Stimulated activated CD8-positive, alpha-beta memory T cell treated with anti-CD3 and anti-CD28 coated beads, Interleukin-7, amount 100 ng/mL, for 48 hours (primary cell): ENCODE data around the gene TCP11.

Experiments
- DNase-seq, 2 donors: peaks; one replicate each; pipeline ENCODE4 v3.0.0-alpha.2; 2020; ENCODE audit warnings: low read depth in 1 of 2; ENCODE audit errors: extremely low read depth in 1 of 2

TCP11 gene

DNA sequence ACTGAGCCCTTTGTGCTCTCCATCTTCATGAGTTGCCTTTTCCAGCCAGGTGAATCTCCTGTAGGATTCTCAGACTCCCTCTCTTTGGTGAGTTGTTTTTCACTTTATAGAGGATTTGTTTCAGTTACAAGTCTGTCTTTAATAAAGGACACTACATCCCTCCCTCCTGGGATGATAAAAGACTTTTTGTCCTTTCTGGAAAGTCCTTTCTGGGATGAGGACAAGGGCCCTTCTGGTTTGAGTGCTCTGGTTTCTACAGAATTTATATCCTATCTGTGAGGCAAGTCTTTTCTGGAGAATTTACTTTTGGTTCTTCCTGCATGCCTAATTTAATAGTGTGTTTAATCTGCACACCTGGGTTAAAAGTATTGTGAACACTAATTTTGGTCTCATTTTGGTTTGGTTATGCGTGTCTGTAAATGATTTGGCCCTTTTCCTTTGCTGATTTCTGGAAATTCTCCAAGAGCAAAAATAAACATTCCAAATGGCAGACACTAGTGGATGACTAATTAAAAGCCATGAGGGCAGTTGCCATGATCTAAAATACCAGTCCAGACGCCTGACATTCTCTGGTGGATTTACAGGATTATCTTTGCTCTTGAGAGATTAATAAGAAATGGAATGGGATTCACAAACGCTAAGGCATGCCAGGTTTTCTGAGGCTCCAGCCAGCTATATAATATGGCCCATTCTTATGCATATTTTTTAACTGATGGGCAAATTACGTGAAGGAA is 44.8 kb downstream of the TCP11 start:
- DNase-seq: no peak

DNA sequence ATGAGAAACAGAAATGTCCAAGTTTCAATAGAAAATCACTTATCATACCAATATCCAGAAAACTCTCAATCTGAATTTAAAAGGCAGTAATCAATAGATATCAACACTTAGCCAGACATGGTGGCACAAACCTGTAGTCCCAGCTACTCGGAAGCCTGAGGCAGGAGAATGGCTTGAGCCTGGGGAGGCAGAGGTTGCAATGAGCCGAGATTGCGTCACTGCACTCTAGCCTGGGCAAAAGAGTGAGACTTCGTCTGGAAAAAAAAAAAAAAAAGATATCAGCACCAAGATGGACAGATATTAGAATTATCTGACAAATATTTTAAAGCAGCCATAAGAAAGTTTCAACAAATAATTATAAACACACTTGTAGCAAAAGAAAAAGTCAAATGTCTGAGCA is 47.0 kb downstream of the TCP11 start:
- no peak for DNase-seq

DNA sequence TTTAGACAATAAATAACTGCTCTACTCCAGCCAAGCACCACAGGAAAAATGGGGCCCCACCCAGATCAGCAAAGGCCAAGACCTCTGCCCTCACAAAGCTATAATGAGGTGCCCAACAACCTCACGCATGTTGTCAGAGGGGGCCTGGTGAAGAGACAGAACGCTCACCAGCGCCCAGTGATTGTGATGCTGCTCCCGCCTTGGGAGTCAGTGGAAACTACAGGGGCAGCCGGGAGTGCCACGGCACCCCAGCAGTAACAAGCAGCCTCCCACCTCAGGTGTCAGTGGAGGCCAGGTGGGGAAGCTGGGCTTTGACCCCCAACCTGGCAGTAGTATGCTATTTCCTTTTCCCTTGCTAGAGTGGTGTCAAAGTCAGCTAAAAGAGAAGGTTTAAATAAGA is 47.4 kb downstream of the TCP11 start:
- DNase-seq: no peak

DNA sequence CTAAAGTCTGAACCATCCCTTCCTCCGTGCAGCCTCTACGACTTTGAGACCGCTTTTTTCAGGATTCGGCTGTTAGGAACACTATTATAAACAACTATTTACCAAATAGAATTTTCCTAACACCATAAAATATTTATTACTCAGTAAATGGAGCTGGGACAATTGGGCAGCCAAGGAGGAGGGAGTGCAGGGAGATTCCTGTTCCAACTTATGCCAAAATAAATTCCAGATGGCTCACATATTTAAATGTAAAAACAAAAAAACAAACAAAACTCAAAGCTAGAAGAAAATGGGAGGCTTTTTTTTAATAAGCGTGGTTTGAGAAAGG is 48.1 kb downstream of the TCP11 start:
- no peak for DNase-seq

DNA sequence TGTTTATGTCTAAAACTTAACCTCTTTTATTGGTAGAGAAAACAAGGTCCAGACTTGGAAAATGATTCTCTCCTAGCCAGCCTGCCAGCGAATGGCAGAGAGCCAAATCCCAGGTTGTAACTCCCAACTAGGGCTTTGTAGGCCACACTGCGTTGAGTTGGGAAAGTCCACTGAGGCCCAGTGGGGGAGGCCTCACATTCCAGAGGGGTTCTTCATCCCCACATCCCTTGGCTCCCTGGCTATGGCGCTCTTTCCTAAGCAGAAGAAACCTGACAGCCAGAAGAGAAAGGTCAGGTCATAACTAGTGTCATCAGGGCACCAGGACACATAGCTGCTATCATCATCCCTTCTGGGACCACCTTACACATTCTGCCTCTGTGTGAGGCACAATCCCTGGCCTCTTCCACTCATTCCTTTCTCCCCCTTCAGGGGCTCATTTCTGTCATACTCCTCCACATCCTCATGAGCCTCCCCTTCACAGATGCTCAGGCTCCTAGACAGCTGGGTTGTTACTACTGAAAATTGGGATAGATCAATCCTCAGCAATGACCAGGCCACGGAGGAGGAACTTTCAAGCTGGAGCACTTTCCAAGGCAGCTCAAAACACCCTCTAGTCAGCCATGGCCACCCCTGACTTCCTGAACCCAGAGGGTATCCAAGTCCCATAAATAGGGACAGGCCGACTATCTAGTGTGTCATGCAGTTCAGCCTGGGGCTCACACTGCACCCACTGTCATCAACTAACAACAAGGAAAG is 48.6 kb downstream of the TCP11 start:
- DNase-seq: no peak

DNA sequence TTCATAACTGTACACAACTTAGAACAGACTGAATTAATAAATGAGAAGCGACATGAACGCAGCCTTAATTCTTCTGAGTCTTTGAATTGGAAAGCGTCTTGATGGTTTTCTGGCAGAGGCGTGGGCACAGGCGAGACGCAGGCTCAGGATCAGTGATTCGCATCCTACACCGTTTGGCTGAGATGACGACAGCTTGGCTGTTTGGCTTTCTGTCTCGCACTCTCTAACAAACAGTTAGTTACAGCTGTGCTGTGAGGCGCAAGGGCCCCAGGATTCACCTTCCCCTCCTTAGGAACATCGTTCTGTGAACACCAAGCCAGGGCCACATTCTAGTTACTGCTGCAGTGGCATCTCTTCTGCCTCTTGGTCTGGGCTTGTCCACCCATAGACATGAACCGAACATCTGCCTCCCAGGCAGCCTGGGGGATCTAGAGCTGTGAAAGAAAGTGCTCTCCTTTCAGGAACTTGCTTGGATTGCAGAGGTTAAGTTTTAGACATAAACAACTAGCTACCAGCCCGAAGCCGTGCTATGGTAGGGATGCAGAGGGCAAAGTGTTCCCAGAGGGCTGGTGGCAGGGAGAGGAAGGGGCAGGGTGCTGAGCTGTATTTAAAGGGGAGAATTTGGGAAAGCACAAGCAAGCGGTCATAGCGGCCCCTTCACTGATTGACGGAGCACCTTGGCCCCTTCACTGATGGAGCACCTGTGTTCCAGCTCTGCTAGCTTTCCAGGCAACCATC is 49.6 kb downstream of the TCP11 start:
- no peak for DNase-seq

DNA sequence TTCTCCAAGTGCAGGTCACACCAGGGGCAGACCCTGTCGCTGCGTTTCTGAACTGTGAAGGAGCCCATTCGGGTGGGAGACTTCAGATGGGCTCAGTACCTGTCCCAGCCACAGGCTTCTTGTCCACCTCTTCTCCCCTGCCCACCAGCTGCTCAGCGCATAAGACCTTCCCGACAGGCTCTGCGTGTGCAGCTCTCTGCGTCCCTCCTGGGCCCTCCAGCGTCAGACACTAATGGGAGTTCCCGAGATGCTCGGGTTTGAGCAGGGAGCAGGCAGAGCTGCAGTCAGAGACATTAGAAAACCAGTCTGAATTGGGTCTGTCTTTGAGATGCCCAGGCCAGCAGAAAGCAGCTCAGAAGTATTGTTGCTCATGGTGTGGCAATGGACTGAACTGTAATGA is 50.4 kb downstream of the TCP11 start:
- no peak for DNase-seq

DNA sequence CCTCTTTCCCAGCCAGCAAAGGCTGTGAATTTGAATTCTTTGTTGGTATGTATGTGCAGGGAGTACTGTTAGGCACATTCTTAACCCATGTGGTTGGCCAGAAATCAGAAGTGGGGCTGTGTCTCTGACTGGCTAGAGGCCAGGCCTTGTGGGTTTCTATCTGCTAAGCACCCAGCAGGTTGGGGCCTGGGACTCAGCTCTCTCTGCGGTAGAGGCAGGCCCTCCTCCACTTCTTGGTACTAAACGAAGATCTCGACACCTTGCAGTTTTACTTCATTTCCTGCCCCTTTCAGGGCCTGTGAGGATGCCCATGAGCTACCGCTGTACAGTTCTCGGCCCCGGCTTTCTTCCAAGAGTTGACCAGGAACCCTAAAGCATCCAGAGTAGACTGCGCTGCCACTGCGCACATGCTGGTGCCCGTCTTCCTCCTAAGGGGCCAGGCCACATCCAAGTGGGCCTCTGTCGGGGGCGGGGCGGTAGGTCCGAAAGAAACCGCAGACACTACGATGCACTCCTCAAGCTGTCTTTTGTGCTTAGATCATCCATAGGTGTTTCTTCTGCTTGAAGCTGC is 51.1 kb downstream of the TCP11 start:
- no peak for DNase-seq

DNA sequence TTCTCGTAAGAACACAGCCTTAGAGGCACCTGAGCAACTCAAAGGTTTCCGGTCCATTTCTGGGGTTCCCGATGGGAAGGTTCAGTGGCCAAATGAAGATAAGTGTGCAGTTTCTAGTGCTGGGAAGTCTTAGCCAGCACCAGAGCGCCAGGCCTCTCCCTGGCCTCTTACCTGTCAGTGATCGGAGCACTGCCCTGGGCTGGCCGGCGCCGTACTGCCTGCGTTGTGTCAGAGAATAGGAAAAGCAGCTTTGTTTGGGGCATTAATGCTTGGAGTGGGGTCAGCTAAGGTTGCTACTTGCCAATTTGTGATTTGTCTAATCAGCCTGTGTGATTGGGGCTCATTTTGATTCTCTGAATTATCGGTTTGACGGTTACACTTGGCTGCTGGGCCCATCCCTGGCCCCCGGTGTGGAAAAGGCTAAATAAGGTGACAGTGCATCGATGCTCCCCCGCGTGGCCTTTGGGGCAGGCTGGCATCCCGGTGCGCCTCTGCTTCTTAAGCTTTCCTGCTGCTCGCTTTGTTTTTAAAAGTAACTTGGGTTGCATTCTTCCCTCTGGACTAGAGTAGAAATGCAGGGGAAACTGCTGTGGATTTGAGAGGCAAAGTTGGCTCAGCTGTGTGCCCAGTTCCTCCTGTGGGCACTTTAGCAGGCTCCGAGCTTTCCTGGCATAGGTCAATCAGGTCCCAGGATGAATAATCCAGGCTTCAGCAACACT is 51.8 kb downstream of the TCP11 start:
- no peak for DNase-seq

DNA sequence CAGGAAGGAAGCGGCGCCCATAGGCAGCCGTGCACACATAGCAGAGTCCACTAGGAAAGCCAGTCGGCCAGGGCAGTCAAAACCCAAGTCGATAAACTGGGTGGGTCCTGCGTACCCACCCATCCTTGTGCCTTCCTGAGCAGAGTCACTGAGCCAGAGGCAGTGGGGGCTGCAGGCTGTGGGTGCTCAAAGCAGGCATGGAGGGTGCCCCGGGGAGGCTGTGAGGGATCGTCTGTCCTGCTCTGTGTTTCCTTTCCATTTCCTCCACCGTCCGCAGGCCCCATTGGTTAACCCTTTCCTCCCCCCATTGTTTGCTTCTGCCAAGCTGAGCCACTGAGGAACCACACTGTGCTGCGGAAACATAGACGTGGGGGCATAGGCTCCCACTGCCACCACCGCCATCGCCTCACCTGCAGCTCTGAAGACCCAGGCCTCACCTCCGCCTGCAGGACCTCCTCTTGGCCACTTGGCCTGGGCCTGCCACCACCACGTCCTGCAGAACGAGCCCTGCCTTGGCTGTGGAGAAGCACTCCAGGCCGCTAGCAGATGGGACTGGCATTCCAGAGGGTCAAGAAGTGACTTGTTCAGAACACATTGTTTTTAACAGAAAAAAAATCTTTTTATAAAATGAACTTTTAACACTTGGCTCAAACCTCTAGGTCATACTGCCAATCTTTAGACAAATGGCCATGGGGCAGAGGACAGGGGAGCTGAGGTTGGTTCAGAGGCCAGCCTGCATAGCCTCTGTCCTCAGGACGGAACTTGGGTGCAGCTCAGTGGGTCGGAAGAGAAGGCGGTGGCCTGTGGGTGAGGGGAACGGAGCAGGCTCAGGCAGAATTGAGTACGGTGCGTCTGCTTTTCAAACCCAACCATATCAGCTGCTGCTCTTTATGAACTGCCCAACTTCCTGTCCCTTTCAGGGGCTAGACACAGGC is 52.6 kb downstream of the TCP11 start:
- no peak for DNase-seq

DNA sequence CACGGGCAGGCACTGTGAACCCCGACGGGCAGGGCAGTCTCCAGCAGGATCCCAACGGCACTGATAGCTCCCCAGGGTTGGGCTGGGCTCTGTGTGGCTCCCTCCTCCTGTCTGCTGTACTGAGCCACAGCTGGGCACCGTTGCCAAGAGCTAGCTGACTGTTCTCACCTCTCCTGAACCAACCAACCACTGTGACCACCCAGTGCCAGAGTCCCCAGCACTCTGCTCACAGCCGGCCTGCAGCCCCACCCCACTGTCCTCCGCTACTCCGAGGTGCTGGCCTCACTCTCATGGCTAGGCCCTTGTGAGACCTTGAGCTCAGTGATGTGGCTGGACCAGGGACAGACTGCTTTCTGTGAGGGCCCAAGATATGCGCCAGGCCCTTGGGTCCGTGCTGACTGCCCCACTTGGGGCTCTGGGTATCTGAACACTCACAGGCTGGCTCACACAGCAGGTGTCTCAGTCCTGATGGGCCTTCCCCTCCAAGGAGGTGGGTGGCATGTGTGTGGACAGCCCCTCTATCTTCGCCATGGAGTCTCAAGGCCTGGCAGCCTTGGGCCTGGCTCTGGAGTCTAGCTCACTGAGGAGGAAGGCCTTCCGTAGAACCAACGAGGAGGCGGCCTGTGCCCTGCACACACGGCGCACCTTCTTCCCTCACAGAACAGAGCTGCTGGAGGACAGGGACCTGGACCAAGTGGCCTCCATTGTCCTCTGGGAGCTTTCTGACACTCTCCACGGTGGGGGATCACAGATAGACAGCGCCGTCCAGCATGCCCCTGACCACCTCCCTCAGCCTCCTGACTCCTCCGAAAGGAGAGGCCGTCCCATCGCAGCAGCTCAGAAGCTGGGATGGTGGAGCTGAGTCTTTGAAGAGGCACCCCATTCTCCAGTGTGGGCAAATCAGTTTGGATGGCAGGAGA is 53.5 kb downstream of the TCP11 start:
- no peak for DNase-seq

DNA sequence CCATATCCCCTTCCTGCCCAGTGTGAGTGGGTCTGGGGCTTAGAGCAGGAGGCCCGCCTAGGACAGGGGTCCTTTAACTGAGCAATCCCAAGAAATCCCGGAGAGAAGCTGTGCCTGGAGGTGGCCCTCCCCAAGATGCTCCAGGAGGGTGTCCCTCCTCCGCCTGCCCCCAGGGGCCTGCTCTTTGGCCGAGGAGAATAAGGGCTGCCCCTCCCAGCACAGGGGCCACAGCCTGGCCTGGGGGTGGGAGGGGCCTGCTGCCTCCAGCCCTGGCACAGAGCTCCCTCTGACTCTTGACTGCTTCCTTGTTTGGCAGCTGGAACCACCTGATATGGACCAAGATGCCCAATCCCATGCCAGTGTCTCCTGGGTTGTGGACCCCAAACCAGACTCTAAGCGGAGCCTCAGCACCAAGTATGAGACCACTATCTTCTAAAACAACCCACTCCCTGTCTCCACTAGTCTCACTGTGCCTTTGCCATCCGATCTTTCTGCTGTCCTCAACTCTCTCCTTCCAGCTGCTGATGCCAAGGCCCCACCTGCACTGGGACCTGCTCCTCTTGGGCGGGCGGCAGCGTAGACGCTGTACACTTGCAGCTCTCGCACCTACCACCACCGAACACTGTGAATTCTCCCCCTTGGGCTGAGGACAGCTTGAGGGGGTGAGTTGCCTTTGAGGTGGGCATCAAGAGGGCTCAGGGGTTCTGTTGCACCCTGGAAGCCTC is 54.3 kb downstream of the TCP11 start:
- no peak for DNase-seq

DNA sequence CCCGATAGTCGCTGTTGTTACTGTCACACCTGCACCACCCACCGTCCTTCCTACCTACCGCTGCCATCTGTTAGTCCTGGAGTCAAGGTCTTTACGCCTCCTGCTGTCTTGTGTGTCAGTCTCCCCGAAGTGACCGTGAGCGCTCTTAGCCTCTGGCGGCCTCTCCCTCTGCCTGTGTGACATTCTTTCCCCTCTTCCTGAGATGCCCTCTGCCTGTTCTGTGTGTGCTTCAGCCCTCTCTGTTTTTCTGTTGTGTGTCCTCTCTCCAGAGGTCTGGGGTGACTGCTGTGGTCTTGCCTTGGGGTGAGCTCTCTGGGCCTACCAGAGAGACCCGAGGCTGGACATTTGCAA is 54.9 kb downstream of the TCP11 start:
- DNase-seq: no peak

DNA sequence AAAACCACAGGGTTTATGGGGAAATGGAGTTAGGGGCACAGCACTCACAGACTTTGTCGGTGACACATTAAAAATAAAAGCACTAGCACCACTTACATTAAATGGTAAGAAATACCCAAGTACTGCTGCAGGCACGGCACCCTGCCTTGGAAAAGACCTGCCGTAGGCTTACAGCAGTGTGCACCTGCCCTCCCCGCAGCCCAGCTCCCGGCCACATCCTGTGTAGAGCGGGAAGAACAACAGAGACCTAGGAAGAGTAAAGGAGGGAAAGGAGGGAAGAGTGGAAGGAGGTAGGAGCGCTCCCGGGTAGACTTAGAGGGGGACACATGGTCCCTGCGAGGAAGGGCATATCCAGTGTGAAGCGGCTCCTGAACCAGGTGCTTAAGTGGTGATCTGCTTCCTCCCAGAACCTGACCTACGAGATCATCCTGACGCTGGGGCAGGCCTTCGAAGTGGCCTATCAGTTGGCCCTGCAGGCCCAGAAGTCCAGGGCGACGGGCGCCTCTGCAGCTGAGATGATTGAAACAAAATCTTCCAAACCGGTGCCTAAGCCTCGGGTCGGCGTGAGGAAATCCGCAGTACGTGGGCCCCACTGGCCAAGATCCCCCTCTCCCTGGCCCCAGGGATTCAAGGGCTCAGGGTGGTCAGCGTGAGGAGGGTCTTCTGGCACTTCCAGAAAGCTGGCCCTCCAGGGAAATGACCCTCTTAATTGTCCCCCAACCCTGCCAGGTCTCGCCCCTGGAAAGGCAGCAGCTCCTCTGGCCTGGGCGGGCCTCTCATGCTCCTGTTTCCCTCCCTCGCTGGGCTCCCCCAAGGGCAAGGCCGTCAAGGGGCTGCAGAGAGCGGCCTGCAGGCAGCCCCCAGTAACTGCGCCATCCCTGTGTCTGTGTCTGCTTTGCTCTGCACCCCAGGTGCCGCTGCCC is 55.5 kb downstream of the TCP11 start:
- DNase-seq: no peak

DNA sequence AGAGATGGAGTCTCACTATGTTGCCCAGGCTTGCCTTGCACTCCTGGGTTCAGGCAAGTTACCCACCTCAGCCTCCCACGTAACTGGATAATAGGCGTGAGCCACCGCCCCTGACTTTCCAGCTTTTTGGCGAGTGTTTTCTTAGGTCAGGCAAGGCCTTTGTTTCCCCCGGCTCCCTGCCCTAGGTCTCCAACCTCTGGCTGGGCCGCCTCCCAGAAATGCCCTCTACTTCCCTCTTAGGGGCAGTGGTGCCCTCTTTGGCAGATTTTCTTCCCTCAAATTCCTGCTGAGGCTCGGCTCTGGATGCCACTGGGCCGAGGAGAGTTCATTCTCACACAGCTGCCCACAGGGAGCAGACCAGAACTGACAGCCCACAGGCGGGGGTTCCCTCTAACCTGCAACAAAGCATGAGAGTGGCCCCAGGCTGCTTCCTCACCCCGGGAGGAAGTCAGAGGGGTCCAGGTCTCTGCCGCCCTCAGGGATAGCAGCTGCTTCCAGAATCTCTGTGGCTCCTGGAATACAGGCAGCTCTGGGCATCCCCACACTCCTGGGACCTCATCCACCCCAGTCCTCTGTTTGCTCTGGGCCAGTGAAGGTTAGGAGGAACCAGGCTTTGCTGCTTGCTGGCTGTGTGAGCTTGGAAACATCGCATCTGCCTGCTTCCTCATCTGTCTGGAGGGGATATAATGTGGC is 56.5 kb downstream of the TCP11 start:
- no peak for DNase-seq

DNA sequence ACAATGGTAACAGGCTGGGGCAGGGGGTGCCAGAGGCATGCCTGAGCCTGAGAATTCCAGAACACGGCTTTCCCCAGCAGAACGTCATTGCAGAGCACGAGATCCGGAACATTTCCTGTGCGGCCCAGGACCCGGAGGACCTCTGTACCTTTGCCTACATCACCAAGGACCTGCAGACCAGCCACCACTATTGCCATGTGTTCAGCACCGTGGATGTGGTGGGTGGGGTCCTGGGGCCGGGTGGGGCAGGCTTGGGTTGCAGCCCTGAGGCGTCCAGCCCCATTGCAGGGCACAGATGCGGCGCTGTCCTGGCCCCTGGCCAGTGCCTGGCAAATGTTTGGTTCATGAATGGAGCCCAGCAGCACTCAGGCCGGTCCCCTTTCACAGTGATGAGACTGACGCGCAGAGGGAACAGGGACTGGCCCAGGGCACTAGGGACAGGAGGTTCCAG is 57.1 kb downstream of the TCP11 start:
- DNase-seq: no peak

DNA sequence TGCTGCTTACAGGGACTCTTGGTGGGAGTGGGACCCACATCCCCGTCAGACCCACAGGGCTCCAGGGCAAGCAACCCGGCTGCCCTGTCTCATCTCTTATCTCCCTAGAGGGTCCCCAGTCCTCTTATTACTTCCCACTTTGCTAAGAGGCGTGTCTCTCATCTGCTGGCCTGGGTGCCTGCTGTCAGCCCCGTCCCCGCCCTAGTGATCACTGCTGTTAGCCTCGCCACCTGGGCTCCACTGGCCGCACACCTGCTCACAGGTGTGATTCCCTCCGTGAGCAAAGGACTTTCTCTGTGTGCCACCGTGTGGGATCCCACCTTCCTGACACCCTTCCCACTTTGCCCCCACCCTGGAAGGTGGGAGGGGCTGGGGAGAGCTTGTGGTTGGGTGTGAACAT is 57.6 kb downstream of the TCP11 start:
- no peak for DNase-seq
